ELR (cell line): ENCODE data around the gene TBX21.

ENCODE experiments used
- DNase-seq: peaks from one replicate; pipeline ENCODE4 v3.0.0-alpha.2; 2015; ENCODE audit warnings: low read depth

TBX21 gene

GRCh38 chr17:47733047-47733673 is at the start of gene TBX21:
Gene TBX21, plus strand, starts transcription at chr17:47733236. Its CDS starts 219 bp downstream, at chr17:47733455.
- DNase-seq = peak; percentile 68

- DNase-seq = no peak
Measured at GRCh38 chr17:47684025-47684424, 49.0 kb upstream of the TBX21 start.

- DNase-seq = peak; percentile 32
Measured at GRCh38 chr17:47684535-47685193, 48.4 kb upstream of the TBX21 start.

GRCh38 chr17:47685556-47686275 is 47.3 kb upstream of the TBX21 start:
- peak; percentile 44 for DNase-seq

GRCh38 chr17:47686276-47686635 is 46.8 kb upstream of the TBX21 start:
- DNase-seq = peak; percentile 66

GRCh38 chr17:47686664-47687327 is 46.2 kb upstream of the TBX21 start:
- DNase-seq = peak; percentile 51

- DNase-seq = no peak
Measured at GRCh38 chr17:47687328-47687690, 45.7 kb upstream of the TBX21 start.

GRCh38 chr17:47687748-47688147 is 45.3 kb upstream of the TBX21 start:
- peak; percentile 38 for DNase-seq

GRCh38 chr17:47690121-47690520 is 42.9 kb upstream of the TBX21 start:
- no peak for DNase-seq

- no peak for DNase-seq
Measured at GRCh38 chr17:47692137-47692894, 40.7 kb upstream of the TBX21 start.

GRCh38 chr17:47692895-47693730 is 39.9 kb upstream of the TBX21 start:
- no peak for DNase-seq

- DNase-seq = peak; percentile 53
Measured at GRCh38 chr17:47693731-47694580, 39.1 kb upstream of the TBX21 start, which contains the start of gene TBKBP1. Gene TBKBP1, plus strand, starts transcription at chr17:47694161. Its CDS starts 1,952 bp downstream, at chr17:47696113.

- DNase-seq = peak; percentile 62
Measured at GRCh38 chr17:47694581-47695428, 38.2 kb upstream of the TBX21 start.

GRCh38 chr17:47695429-47696376 is 37.3 kb upstream of the TBX21 start:
- DNase-seq = no peak

GRCh38 chr17:47696717-47697642 is 36.1 kb upstream of the TBX21 start:
- no peak for DNase-seq

GRCh38 chr17:47697906-47698711 is 34.9 kb upstream of the TBX21 start:
- no peak for DNase-seq
